ENCODE measurements around the gene PRKG1. TPM values are rescaled to one million over a fixed set of nuclear protein-coding genes. Genes with fewer than 3 reads are reported as not detected.

The PRKG1 gene
- total and polyA plus RNA-seq, 2 of the 8 experiments (the other 6 are each of a cell fraction or from before 2014, with no cell fraction given) = 4.2 to 15.2 TPM

- no peak overlapping the region for H3K56ac ChIP-seq (replicated peaks; ENCODE audit: insufficient read length, low read depth, low read length)
- H3K4me3 ChIP-seq (ENCODE audit: extremely low read depth in 1 of 4, insufficient read depth in 2 of 4, low read depth in 3 of 4, low read length in 4 of 4) = no peak overlapping the region
Measured at GRCh38 chr10:51770709-51771108, 696.4 kb downstream of the PRKG1 start.

More at GRCh38 chr10:51770709-51771108, 696.4 kb downstream of the PRKG1 start:
- H2AK5ac ChIP-seq (ENCODE audit: low read depth, low read length) = no peak overlapping the region
- no peak overlapping the region for H2BK12ac ChIP-seq (ENCODE audit: low read depth, low read length)
- no peak overlapping the region for H4K5ac ChIP-seq (ENCODE audit: insufficient read length, low read depth, low read length)
- 0 out of 4 replicates have a peak, but pooled peaks cover 0 to 7% of the 10 kb centered on the region in 2 experiments for H3K9me3 ChIP-seq (ENCODE audit: insufficient read depth in 2 of 2, low read depth in 1 of 2, low read length in 1 of 2)
- TF ChIP-seq EGR1 (IDR thresholded peaks at IDR 0.05; ENCODE audit: borderline replicate concordance, low read depth, low read length) (no peak), SIX5 (IDR thresholded peaks at IDR 0.05; ENCODE audit: low read depth, low read length) (no peak), MAFK (IDR thresholded peaks at IDR 0.05; ENCODE audit: low read depth, low read length) (no peak), SAP30 (IDR thresholded peaks at IDR 0.05; ENCODE audit: insufficient read depth, insufficient replicate concordance, low read length) (no peak), CBX8 (IDR thresholded peaks at IDR 0.05; ENCODE audit: borderline replicate concordance, low read depth, low read length) (no peak), SP4 (IDR thresholded peaks at IDR 0.05; ENCODE audit: low read length) (no peak), JUND (IDR thresholded peaks at IDR 0.05; ENCODE audit: low read length) (no peak), KDM5A (IDR thresholded peaks at IDR 0.05; ENCODE audit: low read length) (no peak), JUN (IDR thresholded peaks at IDR 0.05; ENCODE audit: low read depth, low read length) (no peak), CREB1 (IDR thresholded peaks at IDR 0.05) (no peak), RAD21 (IDR thresholded peaks at IDR 0.05 in 1 of 2, conservative IDR thresholded peaks at IDR 0.05 in 1 of 2; ENCODE audit: low read depth in 2 of 2, low read length in 2 of 2) (no peak), ASH2L (IDR thresholded peaks at IDR 0.05; ENCODE audit: low read length) (no peak), ZNF274 (IDR thresholded peaks at IDR 0.05; ENCODE audit: borderline replicate concordance, extremely low read depth, low read length) (no peak), FOSL1 (IDR thresholded peaks at IDR 0.05; ENCODE audit: insufficient read depth, low read depth, low read length) (no peak)
- no peaks in the 10 kb centered on the region for H3K79me1 ChIP-seq (ENCODE audit: low read depth, low read length)
- H2BK5ac ChIP-seq (ENCODE audit: low read depth, low read length) = no peak overlapping the region
- H3K14ac ChIP-seq (ENCODE audit: insufficient read length) = no peak overlapping the region
- no peak overlapping the region for H4K8ac ChIP-seq (ENCODE audit: extremely low read depth, insufficient read depth, low read length)
- no peak overlapping the region for H3K9ac ChIP-seq (replicated peaks in 1 of 4; ENCODE audit: extremely low read depth in 1 of 4, low read depth in 3 of 4, low read length in 3 of 4)
- no peak overlapping the region for H3K4ac ChIP-seq (replicated peaks; ENCODE audit: insufficient read length, low read depth, low read length)
- H3K4me1 ChIP-seq (replicated peaks in 1 of 4; ENCODE audit: control insufficient read depth in 3 of 4, insufficient read depth in 4 of 4, low read length in 3 of 4) = peaks cover 0 to 7% (median 0%) of the 10 kb centered on the region in 4 experiments; a peak in 2 of 7 replicates
- no peaks in the 10 kb centered on the region for H4K20me1 ChIP-seq (replicated peaks in 1 of 2; ENCODE audit: control insufficient read depth in 1 of 2, insufficient read depth in 2 of 2, low read length in 2 of 2)
- ChIA-PET POLR2A (ENCODE audit: partially characterized antibody) (no interaction called here), CTCF (ENCODE audit: partially characterized antibody) (no interaction called here)
- H3K4me2 ChIP-seq (ENCODE audit: insufficient read depth in 1 of 2, low read depth in 2 of 2, low read length in 2 of 2) = no peak overlapping the region
- H2AFZ ChIP-seq (ENCODE audit: low read length) = no peak overlapping the region
- 85% methylated on average over 2 of the region's 2 CpGs; no CpG with 5 or more reads in 1 of the 2 experiments for WGBS, 2 experiments (ENCODE audit: extremely low coverage in 1 of 2, insufficient coverage in 1 of 2, insufficient read length in 1 of 2, insufficient replicate concordance in 2 of 2, low coverage in 1 of 2, low lambda C conversion rate in 2 of 2, missing lambda C conversion rate in 1 of 2)
- no peak overlapping the region for H2BK15ac ChIP-seq (ENCODE audit: low read length)
- H3K23me2 ChIP-seq (ENCODE audit: low read depth, low read length) = no peaks in the 10 kb centered on the region
- H3K18ac ChIP-seq (ENCODE audit: extremely low read depth, low read length) = no peak overlapping the region
- H4K91ac ChIP-seq (replicated peaks; ENCODE audit: insufficient read length, low read length) = no peak overlapping the region
- no peaks in the 10 kb centered on the region for H3K36me3 ChIP-seq (ENCODE audit: control insufficient read depth in 2 of 4, insufficient read depth in 4 of 4, low read length in 3 of 4)
- peaks cover 0 to 1% (median 0%) of the 10 kb centered on the region in 4 experiments; a peak in 1 of 7 replicates for H3K27me3 ChIP-seq (replicated peaks in 1 of 4; ENCODE audit: control insufficient read depth in 3 of 4, extremely low read depth in 1 of 4, insufficient read depth in 3 of 4, low read length in 3 of 4)
- no peak overlapping the region for H3K27ac ChIP-seq (ENCODE audit: low read depth, low read length)
- no peak overlapping the region for H2BK120ac ChIP-seq (replicated peaks; ENCODE audit: low read depth, low read length)
- H3K79me2 ChIP-seq (ENCODE audit: control insufficient read depth in 1 of 2, insufficient read depth in 2 of 2, low read length in 2 of 2) = no peaks in the 10 kb centered on the region
- DNase-seq (ENCODE audit: low read depth in 1 of 2, low spot score in 2 of 2) (no peak), FAIRE-seq (no peak)
- H3K23ac ChIP-seq (ENCODE audit: insufficient read length) = no peak overlapping the region
- no peak overlapping the region for H2BK20ac ChIP-seq (ENCODE audit: low read length)

Measured in H1 (cell line).